Stimulated activated CD4-positive, alpha-beta T cell treated with anti-CD3 and anti-CD28 coated beads, Interleukin-15, amount 100 ng/mL, for 24 hours (primary cell): Measurements from ENCODE around the gene ABHD3.
"Not testable (repeated sequence)": the region's sequence is repeated elsewhere in the genome, so short reads cannot be mapped to it uniquely, and the experiment has no call there.

Experiments
- DNase-seq: peaks from one replicate; pipeline ENCODE4 v3.0.0-alpha.2; 2020

The ABHD3 gene

GRCh38 chr18:21640375-21640774, 64.2 kb downstream of the ABHD3 start:
- not testable (repeated sequence) for DNase-seq

DNA sequence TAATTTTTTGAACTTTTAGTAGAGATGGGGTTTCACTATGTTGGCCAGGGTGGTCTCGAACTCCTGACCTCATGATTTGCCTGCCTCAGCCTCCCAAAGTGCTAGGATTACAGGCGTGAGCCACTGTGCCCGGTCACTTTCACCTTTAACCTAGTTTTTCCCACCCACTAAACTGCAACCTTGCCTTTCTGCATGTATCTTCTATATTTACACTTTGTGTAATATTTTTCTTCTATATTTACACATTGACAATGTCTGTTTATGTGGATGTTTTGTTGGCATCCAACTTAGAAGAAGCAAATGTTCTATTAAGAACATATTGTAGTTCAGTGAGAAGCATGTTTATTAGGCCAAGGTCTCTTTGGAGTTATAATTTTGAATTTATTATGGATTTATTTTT, 65.8 kb downstream of the ABHD3 start:
- no peak for DNase-seq

DNA sequence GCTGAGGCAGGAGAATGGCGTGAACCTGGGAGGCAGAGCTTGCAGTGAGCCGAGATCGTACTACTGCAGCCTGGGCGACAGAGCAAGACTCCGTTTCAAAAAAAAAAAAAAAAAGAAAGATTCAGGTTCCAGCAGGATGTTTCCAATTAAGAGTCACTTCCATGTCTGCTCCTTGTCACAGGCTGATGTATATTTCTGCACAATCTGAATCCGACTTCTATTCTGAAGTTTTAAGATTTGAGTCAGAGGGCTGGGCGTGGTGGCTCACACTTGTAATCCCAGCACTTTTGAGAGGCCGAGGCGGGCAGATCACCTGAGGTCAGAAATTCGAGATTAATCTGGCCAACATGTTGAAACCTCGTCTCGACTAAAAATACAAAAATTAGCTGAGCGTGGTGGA, 67.8 kb downstream of the ABHD3 start:
- no peak for DNase-seq

DNA sequence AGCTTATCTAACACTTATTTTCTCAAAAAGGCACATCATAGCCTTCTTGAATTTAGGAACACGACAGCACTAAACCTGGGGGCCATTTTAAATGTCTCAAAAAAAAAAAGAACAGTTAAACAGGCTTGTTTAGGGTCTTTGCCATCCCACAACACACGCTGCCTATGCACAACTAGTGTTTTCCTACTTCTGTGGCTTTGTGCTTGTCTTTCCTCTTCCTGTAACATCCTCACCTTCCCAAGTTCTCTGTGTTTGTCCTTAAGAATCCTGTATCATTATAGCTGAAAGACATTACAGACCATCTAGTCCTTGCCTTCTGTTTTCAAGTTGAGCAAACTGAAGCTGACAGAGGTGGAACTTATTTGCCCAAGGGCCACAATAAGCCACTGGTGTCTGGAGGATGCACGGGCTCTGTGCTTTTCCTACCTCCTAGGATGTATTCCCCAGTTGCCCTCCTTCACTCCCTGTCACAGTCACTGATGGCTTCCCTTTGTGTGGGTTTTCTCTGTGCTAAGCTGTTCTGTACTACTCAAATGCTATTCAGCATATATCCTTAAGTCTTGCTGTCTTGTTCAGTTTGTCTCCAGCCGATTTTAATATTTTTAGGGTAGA, 69.9 kb downstream of the ABHD3 start:
- DNase-seq, result no peak

- DNase-seq, result no peak
These were observed 72.2 kb downstream of the ABHD3 start for GRCh38 chr18:21632393-21632792.

DNA sequence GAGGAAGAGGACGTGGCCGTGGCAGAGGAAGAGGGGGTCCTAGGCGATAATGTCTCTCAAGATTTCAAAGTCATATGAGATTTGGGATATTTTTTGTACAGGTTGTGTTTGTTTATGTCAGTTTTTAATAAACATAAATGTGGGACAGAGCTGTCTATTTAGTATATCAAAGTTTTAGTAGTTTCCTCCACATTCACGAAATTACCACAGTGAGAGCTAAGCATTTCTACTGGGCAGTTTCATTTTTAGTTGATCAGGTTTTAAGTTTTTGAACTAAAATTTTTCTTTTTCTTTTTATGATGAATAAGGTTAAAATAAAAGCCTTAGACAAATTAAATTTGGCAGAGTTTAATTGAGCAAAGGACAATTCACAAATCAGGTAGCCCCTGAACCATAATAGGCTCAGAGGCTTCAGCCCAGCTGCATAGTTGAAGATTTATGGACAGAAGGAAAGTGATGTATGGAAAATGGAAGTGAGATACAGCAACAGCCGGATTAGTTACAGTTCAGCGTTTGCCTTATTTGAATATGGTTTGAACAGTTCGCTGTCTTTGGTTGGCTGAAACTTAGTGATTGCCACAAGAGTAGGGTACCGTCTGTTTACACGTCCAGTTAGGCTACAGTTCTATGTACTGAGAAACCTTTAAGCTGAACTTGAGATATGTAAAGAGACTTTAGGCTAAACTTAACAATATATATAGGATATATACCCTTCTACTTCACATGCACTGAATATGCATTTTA, 75.3 kb downstream of the ABHD3 start:
- no peak for DNase-seq

- DNase-seq, result not testable (repeated sequence)
These were observed 82.9 kb downstream of the ABHD3 start for GRCh38 chr18:21621640-21622039.

- DNase-seq, result peak; percentile 91
These were observed 92.2 kb downstream of the ABHD3 start, which contains the start of gene SNRPD1 for GRCh38 chr18:21612125-21613039. Gene SNRPD1 (plus strand): TSS chr18:21612314. CDS start chr18:21612430, 116 bp downstream.

DNA sequence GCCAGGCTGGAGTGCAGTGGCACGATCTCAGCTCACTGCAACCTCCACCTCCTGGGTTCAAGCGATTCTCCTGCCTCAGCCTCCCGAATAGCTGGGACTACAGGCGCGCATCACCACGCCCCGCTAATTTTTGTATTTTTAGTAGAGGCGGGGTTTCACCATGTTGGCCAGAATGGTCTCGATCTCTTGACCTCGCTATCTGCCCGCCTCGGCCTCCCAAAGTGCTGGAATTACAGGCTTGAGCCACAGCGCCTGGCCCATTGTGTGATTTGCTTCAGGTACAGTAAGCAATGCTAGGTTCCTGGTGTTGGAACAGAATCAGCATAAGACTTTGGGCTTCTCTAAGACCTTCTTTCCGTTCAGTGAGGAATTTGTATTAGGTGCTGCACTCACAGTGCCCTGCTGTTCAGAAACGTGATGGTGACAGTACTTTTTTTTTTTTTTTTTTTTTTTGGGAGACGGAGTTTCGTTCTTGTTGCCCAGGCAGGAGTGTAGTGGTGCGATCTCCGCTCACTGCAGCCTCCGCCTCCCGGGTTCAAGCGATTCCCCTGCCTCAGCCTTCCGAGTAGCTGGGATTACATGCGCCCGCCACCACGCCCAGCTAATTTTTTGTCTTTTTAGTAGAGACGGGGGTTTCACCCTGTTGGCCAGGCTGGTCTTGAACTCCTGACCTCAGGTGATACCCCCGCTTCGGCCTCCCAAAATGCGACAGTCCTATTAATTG, 93.0 kb downstream of the ABHD3 start:
- DNase-seq, result peak; percentile 11

DNA sequence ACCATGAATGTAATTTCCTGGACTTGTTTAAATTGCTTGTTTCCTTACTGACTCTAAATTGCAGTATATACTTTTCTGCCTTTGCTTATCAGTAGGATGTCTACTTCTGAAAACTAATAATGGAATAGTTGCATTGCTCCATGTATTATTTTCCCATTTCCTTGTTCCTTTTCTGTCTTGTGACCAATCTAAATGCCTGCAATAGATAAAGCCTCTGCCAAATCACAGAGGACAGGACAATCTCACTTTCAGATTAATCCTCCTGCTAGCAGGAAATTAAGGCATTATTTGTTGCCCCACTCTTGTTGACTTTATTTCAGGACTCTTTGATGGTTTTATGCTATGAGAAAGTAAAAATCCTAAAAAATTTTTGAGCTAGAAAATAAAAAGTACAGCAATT, 99.4 kb downstream of the ABHD3 start:
- DNase-seq, result no peak

DNA sequence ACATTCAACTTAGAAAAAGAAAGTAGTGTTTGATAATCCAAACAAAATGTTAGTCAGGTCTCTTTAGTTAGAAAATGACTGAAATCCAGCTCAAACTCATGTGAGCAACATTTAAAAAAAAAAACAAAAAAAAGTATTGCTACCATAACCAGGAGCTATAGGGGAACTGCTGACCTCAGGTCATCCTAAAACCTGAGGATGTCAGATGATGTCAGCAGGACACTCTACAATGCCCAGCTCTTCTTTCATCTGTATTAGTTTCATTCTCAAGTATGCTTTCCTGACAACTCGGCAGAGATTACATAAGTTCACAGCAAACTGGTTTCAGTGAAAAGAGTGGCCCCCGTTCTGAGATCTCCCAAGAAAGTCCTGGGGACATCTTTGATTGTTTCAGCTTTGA, 99.9 kb downstream of the ABHD3 start:
- DNase-seq, result no peak

- no peak for DNase-seq
These were observed 102.3 kb downstream of the ABHD3 start for GRCh38 chr18:21602299-21602587.
